ENCODE data around the gene MAP3K4.

DNA sequence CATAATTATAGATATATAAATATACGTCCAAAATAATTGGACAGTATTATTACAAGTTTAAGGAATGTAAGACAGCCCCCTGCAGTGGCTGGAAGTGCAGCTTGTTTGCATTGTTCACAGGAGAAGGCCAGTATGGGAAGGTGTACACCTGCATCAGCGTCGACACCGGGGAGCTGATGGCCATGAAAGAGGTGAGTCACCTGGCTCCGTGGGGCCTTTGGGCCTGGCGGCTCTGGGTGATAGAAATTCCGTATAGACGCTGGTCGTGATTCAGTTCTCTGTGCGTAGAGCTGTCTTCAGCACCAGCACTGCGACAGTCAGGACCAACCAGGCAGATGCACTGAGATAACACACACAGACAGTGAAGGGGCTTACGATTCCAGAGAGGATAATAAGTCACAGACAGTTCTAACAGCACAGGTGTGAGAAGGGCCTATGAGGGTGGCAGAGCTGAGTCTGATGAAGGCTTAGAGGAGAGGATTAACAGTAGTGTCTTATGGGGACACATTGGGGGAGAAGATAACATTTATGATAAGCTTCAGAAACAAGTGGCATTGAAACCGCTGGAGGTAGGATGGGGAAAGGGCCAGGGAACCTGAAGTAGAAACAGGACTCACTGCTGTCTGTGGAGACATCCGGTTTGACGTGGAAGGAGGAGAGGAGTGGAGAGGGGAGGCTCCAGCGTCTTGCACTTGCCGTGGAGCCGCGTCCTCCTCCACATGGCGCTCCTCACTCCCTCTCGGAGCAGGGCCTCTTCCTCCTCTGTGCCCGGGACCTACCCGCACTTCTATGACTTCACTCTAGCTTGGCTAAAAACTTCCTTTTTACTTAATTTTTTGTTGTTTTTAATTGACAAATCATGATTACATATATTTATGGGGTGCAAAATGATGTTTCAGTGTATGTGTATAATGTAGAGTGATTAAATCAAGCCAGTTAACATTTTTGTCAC lies 116.5 kb downstream of the MAP3K4 start:
- TF ChIP-seq, protein P1, sequence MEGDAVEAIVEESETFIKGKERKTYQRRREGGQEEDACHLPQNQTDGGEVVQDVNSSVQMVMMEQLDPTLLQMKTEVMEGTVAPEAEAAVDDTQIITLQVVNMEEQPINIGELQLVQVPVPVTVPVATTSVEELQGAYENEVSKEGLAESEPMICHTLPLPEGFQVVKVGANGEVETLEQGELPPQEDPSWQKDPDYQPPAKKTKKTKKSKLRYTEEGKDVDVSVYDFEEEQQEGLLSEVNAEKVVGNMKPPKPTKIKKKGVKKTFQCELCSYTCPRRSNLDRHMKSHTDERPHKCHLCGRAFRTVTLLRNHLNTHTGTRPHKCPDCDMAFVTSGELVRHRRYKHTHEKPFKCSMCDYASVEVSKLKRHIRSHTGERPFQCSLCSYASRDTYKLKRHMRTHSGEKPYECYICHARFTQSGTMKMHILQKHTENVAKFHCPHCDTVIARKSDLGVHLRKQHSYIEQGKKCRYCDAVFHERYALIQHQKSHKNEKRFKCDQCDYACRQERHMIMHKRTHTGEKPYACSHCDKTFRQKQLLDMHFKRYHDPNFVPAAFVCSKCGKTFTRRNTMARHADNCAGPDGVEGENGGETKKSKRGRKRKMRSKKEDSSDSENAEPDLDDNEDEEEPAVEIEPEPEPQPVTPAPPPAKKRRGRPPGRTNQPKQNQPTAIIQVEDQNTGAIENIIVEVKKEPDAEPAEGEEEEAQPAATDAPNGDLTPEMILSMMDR (IDR thresholded peaks at IDR 0.05): no peak
- TF ChIP-seq POLR2A (IDR thresholded peaks at IDR 0.05): no peak

All from esophagus squamous epithelium (tissue), 4 donors.